ENCODE results near the gene CFAP77.
"Not testable (repeated sequence)": the region's sequence is repeated elsewhere in the genome, so short reads cannot be mapped to it uniquely, and the experiment has no call there.

CFAP77 gene

GRCh38 chr9:132409828-132410528 is at the start of gene CFAP77:
TSS of gene CFAP77 (plus strand) at chr9:132410211. CDS start at chr9:132410272, 61 bp downstream.
- peak; percentile 35 to 46 for DNase-seq

GRCh38 chr9:132364068-132364467 is 45.9 kb upstream of the CFAP77 start:
- DNase-seq: no peak

DNA sequence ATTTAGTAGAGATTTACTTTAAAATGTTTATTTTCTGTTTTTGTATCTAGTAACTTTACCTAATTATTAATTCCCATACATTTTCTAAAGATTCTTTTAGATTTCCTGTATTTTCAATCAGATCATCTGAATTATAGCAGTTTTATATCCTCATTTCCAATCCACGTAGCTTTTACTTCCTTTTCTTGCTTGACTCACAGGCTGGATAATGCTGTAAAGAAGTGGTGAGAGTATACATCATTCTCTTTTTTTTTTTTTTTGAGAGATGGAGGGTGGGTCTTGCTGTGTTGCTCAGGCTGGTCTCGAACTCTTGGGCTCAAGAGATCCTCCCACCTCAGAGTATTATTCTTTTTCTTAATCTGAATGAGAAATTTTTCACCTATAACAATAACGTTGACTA is 44.0 kb upstream of the CFAP77 start:
- DNase-seq: no peak

DNA sequence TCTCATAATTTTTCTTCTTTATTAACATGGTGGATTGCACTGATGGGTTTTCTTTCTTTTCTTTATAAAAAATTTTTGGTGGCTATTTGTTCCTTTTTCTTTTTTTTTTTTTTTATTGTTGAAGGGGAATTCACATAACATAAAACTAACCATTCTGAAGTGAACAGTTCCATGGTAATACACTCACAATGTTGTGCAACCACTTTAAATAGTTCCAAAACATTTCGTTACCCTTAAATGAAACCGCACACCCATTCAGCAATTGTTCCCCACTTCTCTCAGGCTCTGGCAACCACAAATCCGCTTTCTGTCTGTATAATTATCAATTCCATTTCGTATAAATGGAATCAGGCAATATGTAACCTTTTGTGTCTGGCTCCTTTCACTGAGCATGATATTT is 43.5 kb upstream of the CFAP77 start:
- DNase-seq: no peak

- DNase-seq: no peak
These were observed 42.2 kb upstream of the CFAP77 start for GRCh38 chr9:132367613-132368313.

DNA sequence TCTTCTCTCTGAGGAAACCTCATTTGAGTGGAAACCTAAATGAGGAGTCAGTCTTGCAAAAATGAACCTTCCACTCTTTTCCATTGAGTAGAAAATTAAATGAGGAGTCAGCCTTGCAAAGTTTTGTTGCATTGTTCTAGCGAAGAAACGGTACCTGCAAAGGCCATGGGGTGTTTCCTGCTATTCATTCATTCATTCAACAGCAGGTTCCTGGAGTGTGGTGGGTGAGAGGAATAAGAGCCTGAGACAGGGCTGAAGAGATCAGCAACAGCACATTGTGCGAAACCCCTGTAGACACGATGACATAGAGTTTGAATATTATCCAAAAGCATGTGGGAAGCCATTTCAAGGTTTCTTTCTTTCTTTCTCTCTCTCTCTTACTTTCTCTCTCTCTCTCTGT is 40.6 kb upstream of the CFAP77 start:
- no peak for DNase-seq

DNA sequence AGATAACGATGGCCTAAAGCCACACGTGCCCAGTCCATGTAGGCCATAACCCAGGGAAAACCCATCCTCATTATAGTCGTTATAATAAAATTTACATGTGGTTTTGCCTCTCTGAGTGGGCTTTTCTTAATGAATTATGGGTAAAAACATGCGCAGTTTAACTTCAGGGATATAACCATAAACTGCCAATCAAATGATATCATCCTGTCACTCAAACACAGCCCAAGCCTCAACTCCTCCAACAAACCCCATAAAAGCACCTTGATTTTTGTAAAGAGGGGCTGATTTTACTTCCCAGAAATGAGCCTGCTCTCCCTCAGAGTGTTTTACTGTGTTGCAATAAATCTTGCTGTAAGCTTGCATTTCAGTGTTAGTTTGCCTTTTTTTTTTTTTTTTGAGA is 39.4 kb upstream of the CFAP77 start:
- no peak for DNase-seq

GRCh38 chr9:132372177-132373095 is 37.6 kb upstream of the CFAP77 start:
- DNase-seq: peak in 1 of 2 donors; percentile 57

DNA sequence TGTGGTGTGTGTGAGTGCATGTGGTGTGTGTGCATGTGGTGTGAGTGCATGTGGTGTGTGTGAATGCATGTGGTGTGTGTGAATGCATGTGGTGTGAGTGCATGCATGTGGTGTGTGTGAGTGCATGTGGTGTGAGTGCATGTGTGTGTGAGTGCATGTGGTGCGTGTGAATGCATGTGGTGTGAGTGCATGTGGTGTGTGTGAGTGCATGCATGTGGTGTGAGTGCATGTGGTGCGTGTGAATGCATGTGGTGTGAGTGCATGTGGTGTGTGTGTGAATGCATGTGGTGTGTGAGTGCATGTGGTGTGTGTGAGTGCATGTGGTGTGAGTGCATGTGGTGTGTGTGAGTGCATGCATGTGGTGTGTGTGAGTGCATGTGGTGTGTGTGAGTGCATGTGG is 32.2 kb upstream of the CFAP77 start:
- DNase-seq: not testable (repeated sequence)

- DNase-seq: not testable (repeated sequence)
These were observed 31.6 kb upstream of the CFAP77 start for GRCh38 chr9:132378416-132378815.

GRCh38 chr9:132381966-132382541 is 28.0 kb upstream of the CFAP77 start:
- no peak for DNase-seq

- DNase-seq: peak in 1 of 2 donors; percentile 56
These were observed 26.5 kb upstream of the CFAP77 start for GRCh38 chr9:132383462-132383883.

GRCh38 chr9:132384376-132384775 is 25.6 kb upstream of the CFAP77 start:
- peak in 1 of 2 donors; percentile 22 for DNase-seq

DNA sequence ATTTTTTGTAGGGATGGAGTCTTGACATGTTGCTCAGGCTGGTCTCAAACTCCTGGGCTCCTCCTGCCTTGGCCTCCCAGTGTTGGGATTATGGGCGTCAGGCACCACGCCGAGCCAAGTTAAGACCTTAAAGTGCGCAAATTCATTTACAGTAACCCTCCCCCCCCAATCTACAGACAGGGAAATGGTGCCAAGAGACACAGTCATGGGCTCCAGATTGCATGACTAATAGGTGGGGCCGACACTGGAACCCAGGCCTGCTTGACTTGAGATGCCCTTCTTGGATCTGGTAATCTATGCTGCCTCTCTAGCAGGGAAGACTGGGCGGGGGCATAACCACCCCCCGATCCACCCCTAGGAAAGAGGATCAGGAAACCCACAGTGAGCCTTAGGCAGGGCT is 22.9 kb upstream of the CFAP77 start:
- DNase-seq: no peak

DNA sequence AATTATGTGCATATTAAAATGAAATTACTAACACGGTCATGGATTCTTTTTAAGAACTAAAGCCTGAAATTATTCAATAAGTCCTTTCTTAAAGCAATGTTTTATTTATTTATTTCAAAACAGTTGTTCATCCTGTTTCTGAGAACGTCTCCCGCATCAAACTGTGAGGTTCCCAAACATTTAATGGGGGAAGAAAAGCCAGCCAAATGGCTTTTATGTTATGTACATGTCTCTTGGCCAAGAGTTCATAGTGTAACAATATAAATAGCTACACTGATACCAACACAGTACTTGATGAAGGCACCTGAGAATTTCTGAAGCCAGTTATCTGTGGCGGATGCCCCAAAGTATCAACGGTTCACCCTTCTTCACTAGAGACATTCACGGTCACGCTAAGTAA is 19.0 kb upstream of the CFAP77 start:
- no peak for DNase-seq

DNA sequence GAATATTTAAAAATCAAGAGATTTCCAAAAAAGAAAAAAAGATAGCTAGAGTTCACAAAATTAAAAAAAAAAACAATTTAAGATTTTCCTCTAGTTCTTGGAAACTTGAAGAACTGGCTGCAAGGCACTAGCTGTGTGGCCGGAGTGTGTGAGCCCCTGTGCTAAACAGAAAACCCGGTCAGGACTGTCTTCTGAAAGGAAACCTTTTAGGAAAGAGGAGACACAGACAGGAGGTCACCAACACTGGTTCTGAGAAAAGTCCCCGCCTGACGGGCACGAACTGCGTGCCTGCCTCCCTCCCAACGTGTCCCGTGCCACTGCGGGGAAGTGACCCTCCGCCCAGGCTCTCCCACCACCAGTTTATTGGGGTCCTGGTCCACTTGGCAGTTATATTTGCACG is 18.6 kb upstream of the CFAP77 start:
- no peak for DNase-seq

- DNase-seq: no peak
These were observed 14.5 kb upstream of the CFAP77 start for GRCh38 chr9:132395560-132395959.

GRCh38 chr9:132401824-132402223 is 8.2 kb upstream of the CFAP77 start:
- DNase-seq: no peak

GRCh38 chr9:132404228-132404881 is 5.7 kb upstream of the CFAP77 start:
- DNase-seq: peak in 1 of 2 donors; percentile 24

GRCh38 chr9:132406554-132407122 is 3.4 kb upstream of the CFAP77 start, which contains the start of gene TTF1:
TSS of gene TTF1 (minus strand) at chr9:132406840. CDS start at chr9:132402821, 4,019 bp downstream.
- DNase-seq: peak; percentile 92 to 94

- no peak for DNase-seq
These were observed 2.8 kb upstream of the CFAP77 start for GRCh38 chr9:132407196-132407595.

DNA sequence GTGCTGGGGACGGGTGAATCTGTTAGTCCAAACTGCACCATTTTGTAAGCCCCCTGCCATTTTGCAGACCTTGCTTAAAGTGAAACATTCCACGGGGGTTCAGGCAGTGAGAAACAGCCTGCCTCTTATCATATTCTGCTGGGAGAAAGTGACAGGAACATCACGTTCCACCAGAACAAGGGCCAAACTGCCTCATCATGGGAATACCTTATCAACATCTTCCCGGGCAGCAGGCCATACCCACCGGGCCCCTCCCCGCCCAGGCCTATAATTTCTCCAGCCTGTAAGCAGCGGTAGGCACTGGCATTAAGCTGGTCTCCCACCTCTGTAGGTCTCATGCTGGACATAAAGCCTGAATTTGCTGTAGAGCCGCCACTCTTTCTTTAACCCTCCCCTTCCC is 1.5 kb upstream of the CFAP77 start:
- no peak for DNase-seq

All from CD4-positive, alpha-beta T cell treated with Interleukin-1 beta for 1 hour (primary cell).